DMS114 treated with DMSO at 0.1 percent for 48 hours (cell line): ENCODE results near the gene SNX24.

Source experiments
- DNase-seq: peaks from one replicate; lab custom pipeline; 2025; ENCODE audit not compliant: unreplicated experiment; lab: John Stamatoyannopoulos, UW

SNX24 gene

DNA sequence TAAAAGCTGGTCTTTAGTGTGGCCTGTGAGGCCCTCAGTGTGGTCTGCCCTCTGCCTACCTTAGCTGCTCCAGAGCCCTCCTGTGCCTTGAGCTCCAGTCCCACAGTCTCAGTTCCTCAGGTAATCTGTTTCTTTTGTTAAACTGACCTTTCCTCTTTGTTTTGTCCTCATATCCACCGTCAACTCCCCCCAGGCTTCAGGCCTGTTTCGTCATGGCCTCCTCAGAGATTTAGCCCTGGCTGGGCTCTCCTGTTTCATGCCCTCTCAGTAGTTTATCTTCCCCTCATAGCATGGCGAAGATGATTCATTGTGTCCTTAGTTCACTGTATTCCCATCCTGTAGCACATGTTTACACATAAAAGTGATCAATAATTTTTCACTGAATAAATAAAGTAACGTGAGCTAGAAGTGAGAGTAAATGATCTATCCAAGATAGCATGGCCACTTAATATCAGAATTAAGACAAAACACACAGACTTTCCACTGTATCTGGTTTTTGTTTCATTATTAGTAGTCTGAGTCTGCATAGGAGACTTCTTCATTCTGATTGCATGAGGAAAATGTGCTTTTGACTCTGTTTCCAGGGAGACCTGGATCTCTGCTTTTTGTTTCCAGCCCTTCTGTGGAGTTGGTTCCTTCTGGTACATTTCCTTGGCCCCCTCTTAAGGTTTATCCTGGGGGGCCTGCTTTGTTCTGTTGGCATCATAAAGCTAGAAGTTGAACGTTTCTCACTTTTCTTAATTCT, 70.5 kb downstream of the SNX24 start:
- DNase-seq = no peak

DNA sequence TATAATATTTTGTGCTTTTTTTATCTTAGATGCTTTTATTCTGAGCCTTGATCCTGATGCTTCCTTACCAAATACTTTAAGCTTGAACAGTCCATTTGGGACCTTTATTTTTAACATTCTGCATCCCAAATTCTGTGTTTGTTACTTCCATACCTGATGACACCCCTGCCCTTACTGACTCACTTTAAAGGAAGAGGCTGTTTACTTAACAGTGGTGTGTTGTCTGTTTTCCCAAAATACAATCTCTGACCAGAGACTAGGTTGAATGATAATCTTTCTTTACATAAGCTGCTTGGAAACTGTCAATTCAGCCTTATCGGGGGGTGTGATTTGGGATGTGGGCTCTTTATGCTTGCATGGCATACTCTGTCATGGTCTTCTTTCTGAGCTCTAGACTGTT, 71.1 kb downstream of the SNX24 start:
- DNase-seq = no peak

DNA sequence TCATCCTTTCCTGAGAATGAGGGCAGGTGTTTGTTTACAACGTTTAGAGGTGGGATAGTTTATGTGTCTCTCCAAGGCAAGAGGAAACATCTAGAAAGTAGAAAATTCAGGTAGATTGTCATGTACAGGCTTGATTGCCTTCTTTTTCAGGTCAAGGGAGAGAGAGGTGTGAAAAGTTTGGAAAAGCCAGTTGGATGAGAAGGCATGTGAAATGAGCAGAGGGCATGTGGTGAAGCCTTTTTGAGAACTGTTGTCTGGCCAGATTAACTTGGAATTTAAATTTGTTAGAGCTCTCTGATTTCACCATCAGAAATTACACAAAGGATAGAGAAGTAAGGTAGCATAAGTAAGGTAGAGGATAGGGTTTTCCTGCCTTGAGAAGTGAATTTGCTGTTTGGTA, 74.6 kb downstream of the SNX24 start:
- no peak for DNase-seq

DNA sequence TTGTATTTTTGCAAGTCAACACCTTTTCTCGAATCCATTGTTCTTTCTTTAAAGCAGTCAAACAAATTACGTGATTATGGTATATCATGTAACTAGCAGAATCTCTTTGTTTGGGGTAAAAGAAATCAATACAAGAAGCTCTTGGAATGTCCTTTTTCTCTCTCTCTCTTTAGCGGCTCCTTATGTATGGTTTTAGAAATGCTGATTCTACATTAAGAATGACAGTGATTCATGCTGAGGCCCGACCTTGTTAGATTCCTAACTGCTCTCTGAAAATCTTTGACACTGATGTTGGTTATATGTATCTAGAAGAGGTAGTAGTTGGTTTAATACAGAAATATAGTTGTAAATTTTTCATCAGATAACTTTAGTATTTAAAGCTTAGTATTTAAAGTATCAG, 76.4 kb downstream of the SNX24 start:
- no peak for DNase-seq

DNA sequence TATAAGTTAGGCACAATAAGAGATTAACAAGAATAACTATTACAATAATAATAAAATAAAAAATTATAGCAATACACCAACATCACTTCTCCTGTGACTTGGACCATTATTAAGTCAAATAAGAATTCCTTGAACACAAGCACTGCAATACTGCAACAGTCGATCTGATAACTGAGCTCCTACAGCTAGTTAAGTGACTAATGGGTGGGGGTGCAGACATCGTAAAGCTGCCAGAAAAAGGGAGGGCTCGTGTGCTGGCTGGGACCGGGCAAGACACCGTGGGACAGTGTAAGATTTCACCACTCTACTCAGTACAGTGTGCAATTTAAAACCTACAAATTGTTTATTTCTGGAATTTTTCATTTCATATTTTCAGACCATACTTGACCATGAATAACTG, 78.8 kb downstream of the SNX24 start:
- no peak for DNase-seq

DNA sequence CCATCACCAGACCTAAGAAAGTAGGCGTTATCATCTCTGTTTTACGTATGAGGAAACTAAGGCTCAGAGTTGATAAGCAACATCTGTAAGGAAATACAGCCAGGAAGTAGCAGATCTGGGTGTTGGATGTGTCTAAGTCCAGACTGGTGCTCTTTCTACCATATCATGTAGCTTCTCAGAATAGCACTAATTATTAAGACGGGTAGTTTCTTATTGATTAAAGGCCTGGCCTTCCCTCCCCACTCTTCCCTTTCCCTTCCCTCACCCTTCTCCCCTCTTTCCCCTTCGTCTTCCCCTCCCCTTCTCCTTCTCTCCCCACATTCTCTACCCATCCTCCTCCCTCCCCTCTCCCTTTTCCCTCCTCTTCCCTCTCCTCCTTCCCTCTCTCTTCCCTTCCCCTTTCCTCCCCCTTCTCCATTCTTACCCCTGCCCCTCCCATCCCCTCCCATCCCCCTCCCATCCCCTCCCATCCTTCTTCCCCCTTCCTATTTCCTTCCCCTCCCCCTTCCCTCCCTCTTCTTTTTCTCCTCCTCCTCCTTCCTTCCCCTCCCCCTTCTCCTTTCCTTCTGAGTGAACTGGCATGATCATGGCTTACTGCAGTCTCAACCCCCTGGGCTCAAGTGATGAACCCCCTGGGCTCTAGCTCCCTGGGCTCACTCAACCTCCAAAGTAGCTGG, 79.4 kb downstream of the SNX24 start:
- DNase-seq = no peak

DNA sequence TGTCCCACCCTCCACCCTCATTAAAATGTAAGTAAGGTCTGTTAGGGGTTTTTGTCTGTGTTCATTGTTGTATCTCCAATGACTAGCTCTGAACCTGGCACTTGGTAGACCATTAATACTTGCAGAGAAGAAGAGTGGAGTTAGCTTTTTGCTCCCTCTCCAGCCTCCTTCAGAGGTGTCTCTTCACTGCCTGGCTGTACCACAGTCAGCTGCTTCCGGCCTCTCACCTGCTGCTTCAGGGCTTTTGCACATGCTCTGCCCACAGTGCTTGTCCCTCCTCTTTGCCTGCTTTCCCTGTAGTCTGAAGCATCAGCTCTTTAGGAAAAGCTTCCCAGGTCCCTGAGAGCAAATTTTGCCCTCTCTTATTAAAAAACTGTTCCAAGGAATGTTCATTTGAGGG, 83.6 kb downstream of the SNX24 start:
- no peak for DNase-seq

DNA sequence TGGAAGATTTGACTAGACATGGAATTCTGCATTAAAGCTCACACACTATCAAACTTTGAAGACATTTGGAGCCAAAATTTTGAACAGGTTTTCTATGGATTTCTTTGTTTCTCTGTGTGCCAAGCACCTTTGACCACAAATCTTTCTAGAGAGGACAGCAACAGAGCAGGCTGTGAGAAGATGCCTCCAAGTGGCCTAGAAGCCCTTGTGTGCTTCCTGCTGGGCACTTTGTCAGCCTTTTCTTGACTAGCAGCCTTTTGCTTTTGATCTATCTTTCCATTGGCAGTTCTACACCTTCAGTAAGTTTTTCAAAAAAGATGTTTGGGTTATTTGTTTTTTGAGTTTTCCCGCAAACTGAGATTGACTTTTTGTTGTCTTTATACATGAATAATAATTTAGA, 84.6 kb downstream of the SNX24 start:
- DNase-seq = no peak

DNA sequence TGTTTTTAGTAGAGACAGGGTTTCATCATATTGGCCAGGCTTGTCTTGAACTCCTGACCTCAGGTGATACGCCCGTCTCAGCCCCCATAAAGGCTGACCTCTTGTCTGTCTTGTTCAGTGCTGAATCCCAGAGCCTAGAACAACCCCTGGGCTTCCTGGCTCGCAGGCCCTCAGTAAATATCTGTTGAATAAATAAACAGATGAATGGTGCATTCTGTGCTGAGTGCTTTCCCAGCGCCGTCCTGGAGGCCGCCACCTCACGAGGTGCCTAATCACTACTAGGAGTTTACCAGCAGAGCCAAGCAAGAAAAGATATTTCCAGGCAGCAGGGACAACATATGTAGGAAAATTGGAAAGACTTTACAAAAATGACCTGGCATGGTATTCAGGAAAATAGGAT, 88.5 kb downstream of the SNX24 start:
- no peak for DNase-seq

DNA sequence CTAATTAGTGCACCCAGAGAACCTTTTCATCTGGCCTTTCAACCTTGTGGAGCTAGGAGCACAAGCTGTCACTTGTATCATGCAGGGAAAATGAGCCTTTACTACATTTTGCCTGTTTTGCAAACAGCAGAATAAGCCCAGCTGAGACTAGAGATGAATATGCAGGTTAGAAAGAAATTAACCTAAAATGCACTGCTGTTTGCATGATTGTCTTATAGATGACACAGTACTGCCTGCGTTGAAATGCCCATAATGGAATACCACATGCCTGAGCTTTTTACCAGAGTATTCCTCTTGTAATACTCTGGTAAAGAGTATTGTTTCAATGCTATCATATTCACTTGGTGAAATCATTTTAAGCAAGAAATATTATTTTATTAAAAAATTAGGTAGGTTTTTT, 90.7 kb downstream of the SNX24 start:
- DNase-seq = no peak

DNA sequence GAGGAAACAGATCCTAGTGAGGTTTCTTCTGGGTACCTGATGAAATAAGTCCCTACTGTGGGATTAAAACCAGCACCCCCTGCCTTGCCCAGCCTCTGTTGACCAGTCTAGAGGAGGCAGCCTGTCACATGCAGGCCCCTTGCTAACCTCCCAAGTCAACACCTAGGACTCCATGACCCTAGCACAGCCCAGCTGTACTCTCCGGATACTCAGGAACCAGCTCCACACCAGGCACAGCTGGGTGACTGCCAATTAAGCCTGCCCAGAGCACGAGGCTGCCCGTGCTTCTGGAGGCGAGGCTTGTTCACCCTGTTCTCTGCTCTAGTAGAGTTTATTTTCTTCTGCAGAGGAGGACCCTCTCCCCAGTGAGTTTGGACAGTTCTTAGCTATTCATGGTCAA, 92.5 kb downstream of the SNX24 start:
- no peak for DNase-seq

DNA sequence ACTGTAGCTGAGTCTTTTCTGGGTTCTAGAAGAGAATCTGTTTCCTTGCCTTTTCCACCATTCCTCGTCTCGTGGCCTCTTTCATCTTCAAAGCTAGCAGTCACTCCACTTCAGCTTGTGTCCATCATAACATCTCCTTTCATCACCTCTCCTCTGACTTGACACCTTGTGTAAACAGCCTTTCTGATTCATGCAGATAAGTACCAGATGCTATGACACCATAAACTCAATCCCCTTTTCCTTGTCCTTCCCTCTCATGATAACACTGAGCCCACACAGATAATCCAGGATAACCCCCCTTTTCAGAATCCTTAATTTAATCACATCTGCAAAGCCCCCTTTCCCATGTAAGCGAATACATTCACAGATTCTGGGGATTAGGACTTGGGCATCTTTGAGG, 95.5 kb downstream of the SNX24 start:
- no peak for DNase-seq

DNA sequence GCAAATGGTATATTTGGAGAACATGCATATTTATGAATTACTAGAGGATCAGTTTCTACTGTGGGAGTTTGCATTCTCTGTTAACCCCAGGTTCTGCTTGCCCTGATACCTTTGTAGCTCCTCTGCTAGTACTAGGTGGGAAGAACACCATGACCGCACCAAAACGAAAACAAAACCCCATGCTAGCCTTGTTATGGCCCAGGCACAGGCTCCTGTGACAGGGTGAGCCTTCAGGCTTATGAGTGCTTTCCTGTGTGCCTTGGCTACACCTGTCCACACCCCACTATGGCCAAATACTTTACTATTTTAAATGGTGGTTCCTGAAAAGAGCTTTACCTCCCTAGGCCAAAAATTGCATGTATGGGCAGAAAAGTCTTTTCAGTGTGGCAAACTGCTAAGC, 96.3 kb downstream of the SNX24 start:
- no peak for DNase-seq

DNA sequence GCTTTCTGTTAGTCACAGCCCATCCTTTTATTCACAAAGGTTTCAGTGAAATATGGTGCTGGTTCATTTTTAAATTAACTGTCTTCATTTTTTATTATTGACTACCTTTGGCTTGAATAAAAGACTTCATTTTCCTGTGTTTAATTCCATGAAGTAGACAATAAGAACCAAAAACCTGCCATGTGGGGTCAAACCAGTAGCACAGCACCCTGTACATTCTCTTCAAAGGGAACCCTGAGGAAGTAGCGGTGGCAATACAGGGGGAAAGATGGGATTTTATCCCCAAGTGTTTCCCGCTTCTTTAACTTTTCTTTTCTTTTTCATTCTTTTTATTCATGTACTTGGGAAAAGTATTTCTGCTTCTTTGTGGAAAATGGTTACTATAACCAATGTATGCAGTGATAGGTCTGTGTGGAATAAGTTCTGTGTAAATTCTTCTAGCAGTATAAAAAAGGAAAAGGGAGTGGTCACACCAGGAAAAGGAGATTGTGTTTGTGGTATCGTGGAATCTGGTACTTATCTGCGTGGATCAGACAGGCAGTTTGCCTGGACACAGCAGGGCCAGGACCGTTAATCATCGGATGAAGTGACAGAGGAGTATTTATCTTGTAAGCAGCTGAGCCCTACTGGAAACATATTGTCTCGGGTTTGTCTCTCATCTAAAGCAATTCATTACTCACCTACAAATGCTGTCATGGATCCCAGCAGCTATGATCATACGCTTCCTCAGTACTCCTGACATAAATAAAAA, 96.9 kb downstream of the SNX24 start:
- no peak for DNase-seq

DNA sequence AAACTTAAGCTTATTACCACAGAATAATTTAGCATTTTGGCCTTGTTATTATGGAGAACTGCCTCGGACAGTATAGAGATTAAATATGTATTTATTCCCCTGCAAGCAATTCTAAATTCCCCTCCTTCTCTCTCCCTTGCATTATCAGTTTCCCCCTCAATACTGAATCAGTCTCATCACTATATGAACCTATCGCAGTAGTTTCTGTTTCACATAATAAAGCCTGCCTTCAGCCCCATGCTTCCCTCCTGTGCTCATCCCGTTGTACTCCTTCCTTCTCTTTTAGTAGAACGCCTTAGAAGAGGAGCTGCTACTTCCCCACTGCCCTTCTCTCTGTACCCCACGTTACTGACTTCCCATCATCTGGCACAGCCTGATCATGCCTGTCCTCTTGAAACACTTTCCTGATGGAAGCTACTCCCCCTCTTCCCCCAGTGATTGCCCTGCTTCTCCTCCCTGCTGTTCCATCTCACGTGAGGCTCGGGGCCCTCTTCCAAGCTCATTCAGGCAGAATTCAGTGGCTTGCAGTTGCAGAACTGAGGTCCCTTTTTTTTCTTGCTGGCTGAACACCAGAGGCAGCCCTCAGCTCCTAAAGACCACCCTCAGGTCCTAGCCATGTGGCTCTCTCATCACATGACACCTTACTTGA, 97.8 kb downstream of the SNX24 start:
- no peak for DNase-seq

DNA sequence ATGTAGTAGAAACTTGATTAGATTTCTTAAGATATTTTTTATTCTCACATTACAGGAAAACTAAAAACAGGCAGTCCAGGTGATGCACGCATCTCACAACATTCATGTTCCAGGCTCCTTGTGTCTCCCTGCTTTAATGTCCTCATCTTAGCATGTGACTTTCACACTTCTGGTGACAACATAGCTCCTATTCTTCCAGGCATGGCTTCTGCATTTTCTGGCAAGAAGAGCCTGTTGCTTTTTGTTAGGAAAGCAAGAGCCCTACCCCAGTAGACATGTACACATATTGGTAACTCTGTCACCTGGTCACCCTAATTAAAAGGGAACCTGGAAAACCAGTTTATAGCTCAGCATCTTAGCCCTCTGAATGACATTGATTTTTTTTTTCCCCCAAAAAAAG, 98.6 kb downstream of the SNX24 start:
- no peak for DNase-seq

DNA sequence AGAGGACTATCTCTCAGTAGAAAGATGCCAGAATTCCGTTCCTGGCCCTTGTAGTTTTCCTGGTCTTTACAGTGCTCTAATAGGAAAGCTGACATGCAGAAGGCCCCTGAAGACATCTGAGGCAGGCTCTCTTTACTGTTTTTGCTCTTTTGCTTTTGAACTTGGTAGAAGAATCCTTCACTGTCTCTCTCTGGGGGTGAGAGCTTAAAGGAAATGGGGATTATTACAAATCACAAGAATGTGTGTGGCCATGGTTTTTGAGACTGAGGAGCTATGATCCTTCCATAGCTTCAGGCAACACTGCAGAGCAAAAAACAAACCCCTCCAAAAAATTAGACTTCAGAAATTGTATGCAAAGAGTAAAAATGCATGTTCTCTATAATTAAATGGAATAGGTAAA, 102.0 kb downstream of the SNX24 start:
- no peak for DNase-seq

DNA sequence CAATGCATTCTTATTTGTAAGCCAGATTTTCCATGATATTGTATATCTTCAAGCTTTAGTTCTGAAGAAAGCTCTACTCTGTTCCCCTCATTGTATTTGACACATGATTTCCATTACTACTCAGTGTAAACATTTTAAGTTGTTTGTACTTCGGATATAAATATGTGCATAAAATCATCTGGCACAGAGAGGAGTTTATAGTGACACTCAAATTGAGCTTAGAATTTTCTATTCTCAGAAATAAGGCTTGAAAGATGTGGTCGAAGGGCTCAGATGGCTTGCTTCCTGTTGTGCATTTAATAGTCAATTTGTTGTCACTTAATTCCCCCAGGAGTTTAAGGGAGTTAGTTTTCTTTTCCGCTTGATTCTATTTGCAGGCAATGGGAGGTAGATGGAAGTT, 102.4 kb downstream of the SNX24 start:
- no peak for DNase-seq

DNA sequence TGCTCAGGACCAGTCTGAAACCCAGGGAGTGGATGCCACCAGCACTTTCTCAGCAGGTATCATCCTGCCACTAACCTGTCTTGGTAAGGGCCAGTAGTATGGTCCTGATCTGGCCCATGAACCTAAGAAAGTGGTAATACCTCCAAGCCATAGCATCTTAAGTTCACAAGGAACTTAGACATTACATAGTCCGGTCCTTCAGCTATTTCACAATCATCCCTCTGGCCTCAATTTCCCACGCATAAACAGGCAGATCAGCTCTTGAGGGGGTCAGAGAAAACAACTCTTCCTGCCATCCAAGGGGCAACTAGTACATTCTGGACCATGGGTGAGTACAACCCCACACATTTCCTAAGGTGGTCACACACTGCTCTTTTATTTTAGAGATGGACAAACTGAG, 102.9 kb downstream of the SNX24 start:
- DNase-seq = no peak

DNA sequence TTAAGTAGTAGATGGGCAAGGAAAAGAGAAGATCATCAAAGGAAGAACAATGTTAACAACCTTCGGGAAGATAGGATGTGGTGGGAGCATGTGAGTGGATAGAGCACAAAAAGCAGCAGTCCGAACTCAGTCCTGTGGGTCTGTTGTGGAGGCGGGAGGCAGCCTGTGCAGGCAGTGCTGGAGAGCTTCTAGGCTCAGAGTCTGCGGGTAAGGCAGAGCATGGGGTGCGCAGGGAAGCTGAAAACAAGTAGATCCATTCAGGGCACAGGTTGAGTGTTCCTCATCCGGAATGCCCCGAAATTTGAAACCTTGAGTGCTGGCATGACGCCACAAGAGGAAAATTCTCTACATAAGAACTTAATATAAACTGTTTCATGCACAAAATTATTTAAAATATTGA, 106.2 kb downstream of the SNX24 start:
- DNase-seq = no peak

DNA sequence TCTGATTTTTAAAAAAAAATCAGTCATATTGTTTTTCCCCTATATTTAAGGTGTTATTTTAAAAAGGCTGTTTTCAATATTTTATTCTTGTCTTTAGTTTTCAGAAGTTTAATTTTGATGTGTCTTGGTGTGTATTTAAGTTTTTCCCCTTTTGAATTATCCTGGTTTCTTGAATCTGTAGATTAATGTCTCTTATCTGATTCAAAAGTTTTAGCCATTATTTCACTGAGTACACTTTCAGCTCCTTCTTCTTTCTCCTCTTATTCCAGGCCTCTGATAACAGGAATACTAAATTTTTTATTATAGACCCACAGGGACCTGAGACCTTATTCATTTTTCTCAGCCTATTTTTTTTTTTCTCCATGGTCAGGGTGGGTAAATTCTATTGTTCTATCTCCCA, 109.3 kb downstream of the SNX24 start:
- no peak for DNase-seq

DNA sequence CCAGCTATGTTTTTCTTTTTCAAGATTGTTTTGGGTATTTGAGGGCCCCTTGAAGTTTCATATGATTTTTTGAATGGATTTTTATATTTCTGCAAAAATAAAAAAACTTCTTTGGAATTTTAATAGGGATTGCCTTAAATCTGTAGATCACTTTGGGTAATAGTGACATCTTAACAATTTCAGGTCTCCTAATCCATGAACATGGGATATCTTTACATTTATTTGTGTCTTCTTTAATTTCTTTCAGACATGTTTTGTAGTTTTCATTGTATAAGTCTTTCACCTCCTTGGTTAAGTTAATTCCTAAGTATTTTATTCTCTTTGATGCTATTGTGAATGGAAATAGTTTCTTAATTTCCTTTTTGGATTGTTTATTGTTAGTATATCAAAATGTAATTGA, 112.0 kb downstream of the SNX24 start:
- no peak for DNase-seq
